ENCODE measurements around the gene OR52E2.

Gene OR52E2

GRCh38 chr11:5011254-5011653, 48.2 kb downstream of the OR52E2 start:
- DNase-seq (ENCODE audit: low read depth), result no peak
